Measurements from ENCODE around the gene ARHGAP40.

The ARHGAP40 gene

GRCh38 chr20:38583306-38583705, 18.3 kb upstream of the ARHGAP40 start:
- ATAC-seq (ENCODE audit: insufficient read depth, low read depth) = no peak
- no peak overlapping the region for H3K4me3 ChIP-seq (ENCODE audit: low read depth in 1 of 2, low read length in 2 of 2)
- TF ChIP-seq CTCF (IDR thresholded peaks at IDR 0.05; ENCODE audit: borderline replicate concordance, extremely low read depth, low read length, poor library complexity, severe bottlenecking) (no peak), EZH2 (IDR thresholded peaks at IDR 0.05; ENCODE audit: borderline replicate concordance, low read depth, low read length, severe bottlenecking) (no peak)
- no peak overlapping the region for H3K4me2 ChIP-seq (ENCODE audit: insufficient read depth, low read length)
- no peaks in the 10 kb centered on the region for H3K9me3 ChIP-seq (ENCODE audit: insufficient read depth, low read length, severe bottlenecking)
- H3K4me1 ChIP-seq (ENCODE audit: insufficient read depth, low read length) = no peaks in the 10 kb centered on the region
- H2AFZ ChIP-seq (ENCODE audit: low read depth, low read length) = no peak overlapping the region
- H3K9ac ChIP-seq (ENCODE audit: low read depth, low read length) = no peak overlapping the region
- no peak overlapping the region for H3K27ac ChIP-seq (ENCODE audit: low read length)
- no peak for DNase-seq
- no peaks in the 10 kb centered on the region for H3K27me3 ChIP-seq (ENCODE audit: insufficient read depth, low read length, poor library complexity)
- H3K79me2 ChIP-seq (ENCODE audit: insufficient read depth, low read length) = no peaks in the 10 kb centered on the region
- H4K20me1 ChIP-seq (ENCODE audit: insufficient read depth, low read length) = no peaks in the 10 kb centered on the region; the same call in 1 of the 2 replicates
- H3K36me3 ChIP-seq (ENCODE audit: insufficient read depth, low read length) = no peaks in the 10 kb centered on the region

- ATAC-seq (ENCODE audit: insufficient read depth, low read depth) (no peak), DNase-seq (no peak)
- no peaks in the 10 kb centered on the region for H3K27me3 ChIP-seq (ENCODE audit: insufficient read depth, low read length, poor library complexity)
- no peaks in the 10 kb centered on the region for H3K9me3 ChIP-seq (ENCODE audit: insufficient read depth, low read length, severe bottlenecking)
- no peak overlapping the region for H3K4me3 ChIP-seq (ENCODE audit: low read depth in 1 of 2, low read length in 2 of 2)
- H3K36me3 ChIP-seq (ENCODE audit: insufficient read depth, low read length) = no peaks in the 10 kb centered on the region
- no peaks in the 10 kb centered on the region; the same call in 1 of the 2 replicates for H4K20me1 ChIP-seq (ENCODE audit: insufficient read depth, low read length)
- H3K4me2 ChIP-seq (ENCODE audit: insufficient read depth, low read length) = no peak overlapping the region
- H3K4me1 ChIP-seq (ENCODE audit: insufficient read depth, low read length) = no peaks in the 10 kb centered on the region
- H3K9ac ChIP-seq (ENCODE audit: low read depth, low read length) = no peak overlapping the region
- no peaks in the 10 kb centered on the region for H3K79me2 ChIP-seq (ENCODE audit: insufficient read depth, low read length)
- H3K27ac ChIP-seq (ENCODE audit: low read length) = no peak overlapping the region
- no peak overlapping the region for H2AFZ ChIP-seq (ENCODE audit: low read depth, low read length)
- TF ChIP-seq CTCF (IDR thresholded peaks at IDR 0.05; ENCODE audit: borderline replicate concordance, extremely low read depth, low read length, poor library complexity, severe bottlenecking) = no peak
- no peak for TF ChIP-seq EZH2 (IDR thresholded peaks at IDR 0.05; ENCODE audit: borderline replicate concordance, low read depth, low read length, severe bottlenecking)
Observed at GRCh38 chr20:38584099-38584763, 17.4 kb upstream of the ARHGAP40 start.

- TF ChIP-seq CTCF (IDR thresholded peaks at IDR 0.05; ENCODE audit: borderline replicate concordance, extremely low read depth, low read length, poor library complexity, severe bottlenecking) (no peak), EZH2 (IDR thresholded peaks at IDR 0.05; ENCODE audit: borderline replicate concordance, low read depth, low read length, severe bottlenecking) (no peak)
- DNase-seq = no peak
- H3K4me2 ChIP-seq (ENCODE audit: insufficient read depth, low read length) = no peak overlapping the region
- H3K36me3 ChIP-seq (ENCODE audit: insufficient read depth, low read length) = no peaks in the 10 kb centered on the region
- no peak overlapping the region for H3K4me3 ChIP-seq (ENCODE audit: low read depth in 1 of 2, low read length in 2 of 2)
- H3K9me3 ChIP-seq (ENCODE audit: insufficient read depth, low read length, severe bottlenecking) = no peaks in the 10 kb centered on the region
- no peaks in the 10 kb centered on the region for H3K4me1 ChIP-seq (ENCODE audit: insufficient read depth, low read length)
- H3K79me2 ChIP-seq (ENCODE audit: insufficient read depth, low read length) = no peaks in the 10 kb centered on the region
- no peaks in the 10 kb centered on the region; the same call in 1 of the 2 replicates for H4K20me1 ChIP-seq (ENCODE audit: insufficient read depth, low read length)
- H3K9ac ChIP-seq (ENCODE audit: low read depth, low read length) = no peak overlapping the region
- ATAC-seq (ENCODE audit: insufficient read depth, low read depth) = no peak
- H3K27me3 ChIP-seq (ENCODE audit: insufficient read depth, low read length, poor library complexity) = no peaks in the 10 kb centered on the region
- no peak overlapping the region for H3K27ac ChIP-seq (ENCODE audit: low read length)
- no peak overlapping the region for H2AFZ ChIP-seq (ENCODE audit: low read depth, low read length)
Observed at GRCh38 chr20:38585404-38586180, 16.0 kb upstream of the ARHGAP40 start.
